HepG2 (cell line): ENCODE data around the gene INPP5E. TPM values are rescaled to one million over a fixed set of nuclear protein-coding genes. Genes with fewer than 3 reads are reported as not detected.

Experiments used
- ZNF232 ChIP-seq: sonication (generic); formaldehyde crosslinking; IDR thresholded peaks from 2 replicates; pipeline ENCODE4 v1.4.0; 2020; ENCODE audit warnings: missing genetic modification reagents, borderline replicate concordance
- polyA plus RNA-seq, 8 experiments: library from polyadenylated mRNA; depleted of rRNA in 3 of 8; stranded (reverse) in 7 of 8; unstranded in 1 of 8; fragments of >200 nt; fragmentation: Illumina TruSeq in 4 of 8; extraction: Trizol in 4 of 8; gene quantifications; 2 replicates each; pipeline versions ENCODE4 v1.2.1 to v1.2.3, GENCODE V29; 2011 to 2016; ENCODE audit warnings: low read depth in 4 of 8, missing spikeins in 1 of 8, mixed read lengths in 1 of 8; ENCODE audit not compliant: insufficient read depth in 1 of 8
- total RNA-seq, 5 experiments: library from RNA; depleted of rRNA; stranded (reverse); fragments of >200 nt; fragmentation: Illumina TruSeq; extraction: Trizol; gene quantifications; 2 replicates each; pipeline ENCODE4 v1.2.3, GENCODE V29; 2016; ENCODE audit warnings: low read depth in 1 of 5
- TF ChIP-seq, protein P1 (sequence below): sonication (generic); formaldehyde crosslinking; IDR thresholded peaks from 2 replicates; pipeline ENCODE4 v1.4.0; 2020; ENCODE audit warnings: mild to moderate bottlenecking, missing genetic modification reagents
- TF ChIP-seq, protein P2 (sequence below): sonication (generic); formaldehyde crosslinking; IDR thresholded peaks from 2 replicates; pipeline ENCODE4 v1.5.0; 2020; ENCODE audit warnings: mild to moderate bottlenecking, missing genetic modification reagents

The INPP5E gene
- total and polyA plus RNA-seq, 2 of the 13 experiments (the other 11 are each of a cell fraction or from before 2014, with no cell fraction given): 5.5 TPM

DNA sequence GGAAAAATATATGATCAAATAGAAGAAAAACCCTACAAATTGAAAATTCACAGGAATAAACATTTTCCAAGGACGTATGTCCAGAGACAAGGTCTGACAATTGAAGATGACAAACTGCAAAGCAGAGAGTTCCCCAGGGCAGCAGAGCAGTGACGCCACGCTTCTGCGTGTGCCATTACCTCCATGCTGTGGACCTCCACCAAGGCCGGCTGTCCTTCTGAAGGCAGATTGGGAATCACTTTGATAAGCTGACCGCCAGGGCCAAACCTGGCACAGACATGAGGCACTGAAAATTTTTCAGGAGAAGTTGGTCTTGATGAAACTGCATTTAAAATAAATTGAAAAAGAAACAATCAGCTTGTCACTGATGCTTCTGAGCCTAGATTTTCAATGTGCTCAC lies 24.6 kb upstream of the INPP5E start (continued):
- TF ChIP-seq, protein P1, sequence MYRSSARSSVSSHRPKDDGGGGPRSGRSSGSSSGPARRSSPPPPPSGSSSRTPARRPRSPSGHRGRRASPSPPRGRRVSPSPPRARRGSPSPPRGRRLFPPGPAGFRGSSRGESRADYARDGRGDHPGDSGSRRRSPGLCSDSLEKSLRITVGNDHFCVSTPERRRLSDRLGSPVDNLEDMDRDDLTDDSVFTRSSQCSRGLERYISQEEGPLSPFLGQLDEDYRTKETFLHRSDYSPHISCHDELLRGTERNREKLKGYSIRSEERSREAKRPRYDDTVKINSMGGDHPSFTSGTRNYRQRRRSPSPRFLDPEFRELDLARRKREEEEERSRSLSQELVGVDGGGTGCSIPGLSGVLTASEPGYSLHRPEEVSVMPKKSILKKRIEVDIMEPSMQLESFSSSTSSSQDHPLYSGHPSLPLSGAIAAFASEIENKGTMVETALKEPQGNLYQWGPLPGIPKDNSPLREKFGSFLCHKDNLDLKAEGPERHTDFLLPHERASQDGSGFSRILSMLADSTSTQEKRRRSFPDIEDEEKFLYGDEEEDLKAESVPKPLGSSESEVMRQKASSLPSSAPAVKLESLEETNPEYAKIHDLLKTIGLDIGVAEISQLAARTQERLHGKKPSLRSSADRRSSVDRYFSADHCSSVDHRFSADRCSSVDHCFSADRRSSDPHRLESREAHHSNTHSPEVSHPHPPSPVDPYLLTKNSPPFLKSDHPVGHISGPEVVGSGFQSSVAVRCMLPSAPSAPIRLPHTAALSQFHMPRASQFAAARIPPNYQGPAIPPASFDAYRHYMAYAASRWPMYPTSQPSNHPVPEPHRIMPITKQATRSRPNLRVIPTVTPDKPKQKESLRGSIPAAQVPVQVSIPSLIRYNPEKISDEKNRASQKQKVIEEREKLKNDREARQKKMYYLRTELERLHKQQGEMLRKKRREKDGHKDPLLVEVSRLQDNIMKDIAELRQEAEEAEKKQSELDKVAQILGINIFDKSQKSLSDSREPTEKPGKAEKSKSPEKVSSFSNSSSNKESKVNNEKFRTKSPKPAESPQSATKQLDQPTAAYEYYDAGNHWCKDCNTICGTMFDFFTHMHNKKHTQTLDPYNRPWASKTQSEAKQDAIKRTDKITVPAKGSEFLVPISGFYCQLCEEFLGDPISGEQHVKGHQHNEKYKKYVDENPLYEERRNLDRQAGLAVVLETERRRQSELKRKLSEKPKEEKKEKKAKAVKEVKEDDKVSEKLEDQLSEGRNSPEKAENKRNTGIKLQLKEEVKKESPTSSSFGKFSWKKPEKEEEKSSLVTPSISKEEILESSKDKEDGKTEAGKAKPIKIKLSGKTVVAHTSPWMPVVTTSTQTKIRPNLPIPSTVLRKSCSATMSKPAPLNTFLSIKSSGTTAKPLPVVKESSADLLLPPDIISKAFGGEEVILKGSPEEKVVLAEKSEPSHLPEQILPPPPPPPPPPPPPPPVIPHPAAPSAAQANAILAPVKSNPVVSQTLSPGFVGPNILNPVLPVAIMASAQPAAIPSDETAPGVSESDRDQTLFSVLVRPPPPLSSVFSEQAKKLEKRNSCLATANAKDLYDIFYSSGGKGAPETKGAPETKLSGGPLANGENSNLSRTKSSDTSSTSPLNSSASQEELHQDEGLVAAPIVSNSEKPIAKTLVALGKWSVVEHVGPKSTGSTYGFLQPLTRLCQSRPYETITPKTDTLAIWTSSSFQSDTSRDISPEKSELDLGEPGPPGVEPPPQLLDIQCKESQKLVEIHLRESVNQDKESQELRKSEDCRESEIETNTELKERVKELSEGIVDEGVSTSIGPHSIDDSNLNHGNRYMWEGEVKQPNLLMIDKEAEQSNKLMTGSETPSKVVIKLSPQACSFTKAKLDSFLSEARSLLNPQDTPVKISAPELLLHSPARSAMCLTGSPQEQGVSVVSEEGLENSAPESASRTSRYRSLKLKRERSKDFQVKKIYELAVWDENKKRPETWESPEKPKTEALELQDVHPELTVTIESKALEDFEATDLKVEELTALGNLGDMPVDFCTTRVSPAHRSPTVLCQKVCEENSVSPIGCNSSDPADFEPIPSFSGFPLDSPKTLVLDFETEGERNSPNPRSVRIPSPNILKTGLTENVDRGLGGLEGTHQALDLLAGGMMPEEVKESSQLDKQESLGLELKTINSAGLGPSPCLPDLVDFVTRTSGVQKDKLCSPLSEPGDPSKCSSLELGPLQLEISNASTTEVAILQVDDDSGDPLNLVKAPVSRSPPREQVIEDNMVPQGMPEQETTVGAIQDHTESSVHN (CRISPR knock-in tag): no peak
- no peak for TF ChIP-seq ZNF232
- TF ChIP-seq, protein P2, sequence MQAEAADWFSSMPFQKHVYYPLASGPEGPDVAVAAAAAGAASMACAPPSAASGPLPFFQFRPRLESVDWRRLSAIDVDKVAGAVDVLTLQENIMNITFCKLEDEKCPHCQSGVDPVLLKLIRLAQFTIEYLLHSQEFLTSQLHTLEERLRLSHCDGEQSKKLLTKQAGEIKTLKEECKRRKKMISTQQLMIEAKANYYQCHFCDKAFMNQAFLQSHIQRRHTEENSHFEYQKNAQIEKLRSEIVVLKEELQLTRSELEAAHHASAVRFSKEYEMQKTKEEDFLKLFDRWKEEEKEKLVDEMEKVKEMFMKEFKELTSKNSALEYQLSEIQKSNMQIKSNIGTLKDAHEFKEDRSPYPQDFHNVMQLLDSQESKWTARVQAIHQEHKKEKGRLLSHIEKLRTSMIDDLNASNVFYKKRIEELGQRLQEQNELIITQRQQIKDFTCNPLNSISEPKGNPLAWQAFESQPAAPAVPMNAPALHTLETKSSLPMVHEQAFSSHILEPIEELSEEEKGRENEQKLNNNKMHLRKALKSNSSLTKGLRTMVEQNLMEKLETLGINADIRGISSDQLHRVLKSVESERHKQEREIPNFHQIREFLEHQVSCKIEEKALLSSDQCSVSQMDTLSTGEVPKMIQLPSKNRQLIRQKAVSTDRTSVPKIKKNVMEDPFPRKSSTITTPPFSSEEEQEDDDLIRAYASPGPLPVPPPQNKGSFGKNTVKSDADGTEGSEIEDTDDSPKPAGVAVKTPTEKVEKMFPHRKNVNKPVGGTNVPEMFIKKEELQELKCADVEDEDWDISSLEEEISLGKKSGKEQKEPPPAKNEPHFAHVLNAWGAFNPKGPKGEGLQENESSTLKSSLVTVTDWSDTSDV (CRISPR knock-in tag): no peak
- TF ChIP-seq, all 625 proteins: peak for 0
